Uterus (tissue), 4 donors: ENCODE data around the gene HSPA12B. TPM values are rescaled to one million over a fixed set of nuclear protein-coding genes. Genes with fewer than 3 reads are reported as not detected.
A peak's percentile ranks its signal among the peaks of the same experiment; 100 is the strongest.

Experiments used
- DNase-seq, 2 donors: peaks; one replicate each; pipeline ENCODE4 v3.0.0-alpha.2; 2019 to 2020
- H3K27ac ChIP-seq, 2 donors: fragments of 200-600 bp; sonication (generic); 1 replicate in 1 of 2; 2 replicates in 1 of 2; pipeline ENCODE4 v1.5.1; 2016 to 2018
- H3K27me3 ChIP-seq, 2 donors: fragments of 200-600 bp; sonication (generic); one replicate each; pipeline ENCODE4 v1.5.1; 2018 to 2019; ENCODE audit warnings: control low read depth in 1 of 2
- H3K36me3 ChIP-seq, 2 donors: fragments of 200-600 bp; sonication (generic); one replicate each; pipeline ENCODE4 v1.5.1; 2019; ENCODE audit warnings: control low read depth in 1 of 2
- H3K4me1 ChIP-seq, 2 donors: fragments of 200-600 bp; sonication (generic); one replicate each; pipeline ENCODE4 v1.5.1; 2018 to 2019; ENCODE audit warnings: control low read depth in 1 of 2
- H3K4me3 ChIP-seq, 2 donors: fragments of 200-600 bp; sonication (generic); 1 replicate in 1 of 2; 2 replicates in 1 of 2; pipeline ENCODE4 v1.5.1; 2018 to 2019; ENCODE audit warnings: mild to moderate bottlenecking in 1 of 2
- H3K9me3 ChIP-seq, 2 donors: fragments of 200-600 bp; sonication (generic); one replicate each; pipeline ENCODE4 v1.5.1; 2019; ENCODE audit warnings: control low read depth in 1 of 2
- POLR2A ChIP-seq, 2 donors: fragments of 450-650 bp; IDR thresholded peaks; one replicate each; pipeline ENCODE4 v1.6.1; 2016; ENCODE audit warnings: antibody characterized with exemption in 2 of 2, mild to moderate bottlenecking in 1 of 2, moderate library complexity in 1 of 2
- intact Hi-C: fragments of 100-400 bp; cut with DNase I; formaldehyde crosslinking; loops from one replicate; pipeline ENCODE4 v1.15.1; 2023; ENCODE audit warnings: low total_unique reads
- total RNA-seq, 4 donors: library from RNA; depleted of rRNA in 3 of 4; stranded (reverse); fragments of >200 nt in 3 of 4; gene quantifications; one replicate each; pipeline versions ENCODE4 v1.1.0 to v1.2.4, GENCODE V29; 2014 to 2023
- TF ChIP-seq, protein P1 (sequence below), 4 experiments: fragments of 200-600 bp in 2 of 4; fragments of 450-650 bp in 2 of 4; sonication (generic) in 2 of 4; IDR thresholded peaks; one replicate each; pipeline ENCODE4 v1.5.1; 2016 to 2019; ENCODE audit warnings: antibody characterized with exemption in 4 of 4, mild to moderate bottlenecking in 2 of 4, moderate library complexity in 1 of 4
- donor health status: DM: yes; HTN: yes; CAD: no.

The HSPA12B gene
- total RNA-seq, 4 donors from 2014 or later = 4.7 to 46.2 (median 27.6) TPM

DNA sequence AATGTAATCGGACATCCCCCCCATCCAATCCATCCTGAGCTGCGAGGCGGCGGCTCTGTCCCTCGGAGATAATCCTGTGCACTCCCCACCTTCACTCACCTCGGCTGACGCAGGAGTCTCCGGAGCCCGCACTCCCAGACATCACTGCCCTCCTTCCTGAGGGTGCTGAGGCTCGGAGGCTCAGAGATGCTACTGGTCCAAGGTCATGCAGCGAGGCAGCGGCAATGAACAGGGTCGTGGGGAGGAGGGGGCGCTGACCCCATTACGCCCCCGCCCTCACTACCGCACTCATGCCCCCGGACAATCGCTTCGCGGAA, 34.6 kb downstream of the HSPA12B start:
- Histone ChIP-seq H3K27ac (peak overlapping the region; percentile 52 to 65), H3K4me3 (peak overlapping the region; percentile 59 to 82), H3K9me3 (no peaks in the 10 kb centered on the region), H3K27me3 (no peaks in the 10 kb centered on the region), H3K4me1 (peaks cover 0 to 11% of the 10 kb centered on the region in 2 donors), H3K36me3 (no peaks in the 10 kb centered on the region)
- TF ChIP-seq POLR2A (IDR thresholded peaks at IDR 0.05) = no peak
- TF ChIP-seq, protein P1, sequence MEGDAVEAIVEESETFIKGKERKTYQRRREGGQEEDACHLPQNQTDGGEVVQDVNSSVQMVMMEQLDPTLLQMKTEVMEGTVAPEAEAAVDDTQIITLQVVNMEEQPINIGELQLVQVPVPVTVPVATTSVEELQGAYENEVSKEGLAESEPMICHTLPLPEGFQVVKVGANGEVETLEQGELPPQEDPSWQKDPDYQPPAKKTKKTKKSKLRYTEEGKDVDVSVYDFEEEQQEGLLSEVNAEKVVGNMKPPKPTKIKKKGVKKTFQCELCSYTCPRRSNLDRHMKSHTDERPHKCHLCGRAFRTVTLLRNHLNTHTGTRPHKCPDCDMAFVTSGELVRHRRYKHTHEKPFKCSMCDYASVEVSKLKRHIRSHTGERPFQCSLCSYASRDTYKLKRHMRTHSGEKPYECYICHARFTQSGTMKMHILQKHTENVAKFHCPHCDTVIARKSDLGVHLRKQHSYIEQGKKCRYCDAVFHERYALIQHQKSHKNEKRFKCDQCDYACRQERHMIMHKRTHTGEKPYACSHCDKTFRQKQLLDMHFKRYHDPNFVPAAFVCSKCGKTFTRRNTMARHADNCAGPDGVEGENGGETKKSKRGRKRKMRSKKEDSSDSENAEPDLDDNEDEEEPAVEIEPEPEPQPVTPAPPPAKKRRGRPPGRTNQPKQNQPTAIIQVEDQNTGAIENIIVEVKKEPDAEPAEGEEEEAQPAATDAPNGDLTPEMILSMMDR (IDR thresholded peaks at IDR 0.05) = no peak
- no peak for DNase-seq
- intact Hi-C loops = loop anchor here (5.0 kb wide), 1 partner anchor 85 kb away; the partner anchor contains the start of gene ADAM33

DNA sequence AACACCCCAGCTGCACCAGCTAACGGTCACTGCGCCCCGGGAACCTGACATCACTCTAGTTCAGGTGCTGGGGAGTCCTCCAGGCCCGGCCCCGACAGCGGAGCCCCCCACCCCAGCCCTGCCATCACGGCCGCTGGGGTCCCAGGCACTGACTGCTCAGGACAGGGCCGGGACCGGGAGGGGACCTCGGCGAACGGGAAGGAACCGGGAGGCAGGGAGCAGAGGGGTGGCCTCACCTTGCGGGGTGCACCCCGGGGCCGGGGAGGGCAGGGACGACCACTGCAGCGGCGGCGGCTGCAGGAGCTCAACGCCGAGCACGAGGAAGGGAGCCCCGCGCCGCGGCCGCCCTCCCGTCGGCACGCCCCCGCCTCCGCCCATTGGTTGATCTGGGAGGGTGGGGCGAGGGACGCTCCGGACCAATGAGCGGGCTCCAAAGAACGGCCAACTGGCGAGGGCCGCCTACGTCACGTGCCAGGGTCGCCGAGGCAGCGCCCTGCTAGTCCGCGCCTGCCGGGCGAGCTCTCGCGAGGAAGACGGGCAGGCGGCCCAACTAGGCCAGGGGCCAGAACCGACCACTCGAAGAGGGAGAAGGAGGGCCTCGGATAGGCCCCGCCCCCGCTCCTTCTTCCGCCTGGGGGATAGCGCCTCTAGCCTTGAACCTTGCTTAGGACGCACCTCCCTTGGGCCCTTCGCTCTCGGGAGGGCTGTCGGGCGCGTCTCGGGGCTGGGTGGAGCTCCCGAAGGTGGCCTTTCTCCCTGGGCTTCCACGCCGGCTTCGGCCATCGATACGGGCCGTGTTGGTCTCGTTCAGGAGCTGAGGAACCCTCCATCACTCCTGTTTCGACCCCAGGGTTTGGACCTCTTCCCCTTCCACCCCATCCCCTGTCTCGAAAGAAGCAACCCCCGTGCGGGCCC, 35.2 kb downstream of the HSPA12B start, which contains the start of gene ADISSP:
Gene ADISSP, minus strand, starts transcription at position 327 of the 915 bp plus-strand sequence. CDS start 7,653 bp downstream, outside the sequence.
- intact Hi-C loops = loop anchor here (5.0 kb wide), 1 partner anchor 85 kb away; the partner anchor contains the start of gene ADAM33
- Histone ChIP-seq H3K27me3 (no peaks in the 10 kb centered on the region), H3K4me1 (peaks cover 0 to 11% of the 10 kb centered on the region in 2 donors), H3K4me3 (peak within 1 kb of the TSS; percentile 59 to 82), H3K9me3 (no peaks in the 10 kb centered on the region), H3K27ac (peak within 1 kb of the TSS; percentile 86 to 92), H3K36me3 (no peaks in the 10 kb centered on the region)
- peak; percentile 98 to 99 for DNase-seq
- TF ChIP-seq POLR2A (IDR thresholded peaks at IDR 0.05) = peak; percentile 47 to 75
- TF ChIP-seq, protein P1 (IDR thresholded peaks at IDR 0.05) = peak in 1 of 4 experiments; percentile 37

DNA sequence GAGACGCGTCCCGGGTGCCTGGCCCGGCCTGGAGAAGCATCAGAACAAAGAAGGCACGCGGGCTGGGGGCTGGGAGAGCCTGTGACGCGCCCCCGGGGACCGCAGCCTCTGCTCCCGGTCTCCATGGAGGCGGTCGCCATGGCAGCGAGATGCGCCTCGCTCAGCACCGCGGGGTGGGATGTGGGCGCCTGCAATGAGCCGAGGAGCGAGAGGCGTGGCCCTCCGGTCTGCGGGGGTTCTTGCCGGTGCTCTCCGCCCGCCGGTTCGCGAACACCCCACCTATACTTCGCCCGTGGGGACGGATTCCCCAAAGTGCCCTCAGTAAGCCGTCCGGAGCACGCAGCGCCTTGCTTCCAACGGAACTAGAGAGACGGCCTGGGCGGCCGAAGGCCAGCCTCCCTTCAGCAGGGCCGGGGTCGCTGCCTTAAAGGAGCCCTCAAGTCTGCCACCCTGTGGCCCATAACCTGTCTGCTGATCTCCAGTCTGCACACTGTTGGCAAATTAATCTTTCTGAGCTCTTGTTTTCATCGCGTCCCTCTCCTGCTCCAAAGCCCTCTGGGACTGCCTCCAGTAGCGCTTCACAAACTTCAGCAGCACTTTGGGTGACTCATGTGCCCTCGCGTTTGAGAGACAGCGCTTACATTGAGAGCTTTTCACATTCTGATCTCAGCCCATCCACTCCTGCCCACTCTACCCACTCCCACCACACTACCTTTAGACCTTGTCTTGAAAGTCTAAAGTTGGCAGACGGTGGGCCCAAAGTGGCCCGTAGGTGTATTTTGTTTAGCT, 36.1 kb downstream of the HSPA12B start:
- intact Hi-C loops = loop anchor here (5.0 kb wide), 1 partner anchor 86 kb away; the partner anchor contains the start of gene ADAM33
- peak overlapping the region; percentile 59 to 82 for H3K4me3 ChIP-seq
- peak in 1 of 2 donors; percentile 5 for TF ChIP-seq POLR2A (IDR thresholded peaks at IDR 0.05)
- TF ChIP-seq, protein P1 (IDR thresholded peaks at IDR 0.05) = peak; percentile 34 to 67 (median 54)
- peak overlapping the region; percentile 86 to 92 for H3K27ac ChIP-seq
- H3K9me3 ChIP-seq = no peaks in the 10 kb centered on the region
- DNase-seq = peak; percentile 71 to 74
- no peaks in the 10 kb centered on the region for H3K36me3 ChIP-seq
- H3K4me1 ChIP-seq = peaks cover 0 to 11% of the 10 kb centered on the region in 2 donors
- no peaks in the 10 kb centered on the region for H3K27me3 ChIP-seq

DNA sequence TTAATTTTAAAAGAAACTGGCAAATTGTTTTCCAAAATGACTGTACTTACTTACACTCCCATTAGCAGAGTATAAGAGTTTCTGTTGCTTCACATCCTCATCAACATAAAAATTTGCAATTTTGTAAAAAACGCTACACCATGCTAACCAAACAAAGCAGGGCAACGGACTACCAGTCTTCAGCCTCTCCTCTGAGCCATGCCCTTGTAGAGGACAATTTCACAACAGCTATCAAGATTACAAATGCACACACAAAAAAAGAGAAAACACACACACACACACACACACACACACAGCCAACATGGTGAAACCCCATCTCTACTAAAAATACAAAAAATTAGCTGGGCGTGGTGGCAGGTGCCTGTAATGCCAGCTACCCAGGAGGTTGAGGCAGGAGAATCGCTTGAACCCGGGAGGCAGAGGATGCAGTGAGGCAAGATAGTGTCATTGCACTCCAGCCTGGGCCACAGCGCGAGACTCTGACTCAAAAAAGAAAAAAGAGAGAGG, 39.1 kb downstream of the HSPA12B start:
- no peak for DNase-seq
- Histone ChIP-seq H3K9me3 (no peaks in the 10 kb centered on the region), H3K27ac (no peak overlapping the region), H3K4me3 (no peak overlapping the region), H3K4me1 (peaks cover 0 to 4% of the 10 kb centered on the region in 2 donors), H3K27me3 (no peaks in the 10 kb centered on the region), H3K36me3 (no peaks in the 10 kb centered on the region)
- intact Hi-C loops = no loop called here
- no peak for TF ChIP-seq POLR2A (IDR thresholded peaks at IDR 0.05)
- TF ChIP-seq, protein P1 (IDR thresholded peaks at IDR 0.05) = no peak
